H9 (cell line): ENCODE measurements around the gene CAMTA2. TPM values are rescaled to one million over a fixed set of nuclear protein-coding genes. Genes with fewer than 3 reads are reported as not detected.

Source experiments
- DNase-seq: peaks from one replicate; pipeline ENCODE4 v3.0.0-alpha.2; 2017
- H2AFZ ChIP-seq: one replicate; pipeline ENCODE4 v1.6.1; 2013; ENCODE audit warnings: mild to moderate bottlenecking, low read length, control low read depth, moderate library complexity
- H2AK5ac ChIP-seq: 2 replicates; pipeline ENCODE4 v1.6.1; 2013; ENCODE audit warnings: low read length, control low read depth, mixed read lengths; ENCODE audit not compliant: insufficient read length
- H2BK120ac ChIP-seq: one replicate; pipeline ENCODE4 v1.6.1; 2013; ENCODE audit warnings: low read depth, mild to moderate bottlenecking, low read length, control low read depth, inconsistent platforms; ENCODE audit not compliant: poor library complexity, severe bottlenecking
- H2BK12ac ChIP-seq: 2 replicates; pipeline ENCODE4 v1.6.1; 2013; ENCODE audit warnings: low read length, control low read depth, mixed read lengths, low read depth; ENCODE audit not compliant: insufficient read length
- H2BK15ac ChIP-seq: 2 replicates; pipeline ENCODE4 v1.6.1; 2013; ENCODE audit warnings: low read depth, low read length, control low read depth
- H2BK20ac ChIP-seq: one replicate; pipeline ENCODE4 v1.6.1; 2013; ENCODE audit warnings: low read depth, mild to moderate bottlenecking, low read length, control low read depth, inconsistent platforms; ENCODE audit not compliant: poor library complexity, severe bottlenecking
- H2BK5ac ChIP-seq: 2 replicates; pipeline ENCODE4 v1.6.1; 2013; ENCODE audit warnings: low read length, control low read depth, mixed read lengths; ENCODE audit not compliant: insufficient read length
- H3K14ac ChIP-seq: 2 replicates; pipeline ENCODE4 v1.6.1; 2013; ENCODE audit warnings: low read length, control low read depth; ENCODE audit not compliant: insufficient read depth
- H3K18ac ChIP-seq: 2 replicates; pipeline ENCODE4 v1.6.1; 2013; ENCODE audit warnings: low read depth, mild to moderate bottlenecking, mixed read lengths, low read length, control low read depth; ENCODE audit not compliant: insufficient read length
- H3K23ac ChIP-seq: 2 replicates; pipeline ENCODE4 v1.6.1; 2013; ENCODE audit warnings: low read length, control low read depth, mixed read lengths, low read depth; ENCODE audit not compliant: insufficient read length
- H3K23me2 ChIP-seq: 2 replicates; pipeline ENCODE4 v1.6.1; 2013; ENCODE audit warnings: low read depth, mild to moderate bottlenecking, mixed read lengths, low read length, control low read depth; ENCODE audit not compliant: insufficient read length, poor library complexity, severe bottlenecking
- H3K27ac ChIP-seq: 2 replicates; pipeline ENCODE4 v1.5.1; 2013; ENCODE audit warnings: low read length, control low read depth, mixed read lengths, low read depth; ENCODE audit not compliant: insufficient read length
- H3K27me3 ChIP-seq: 2 replicates; pipeline ENCODE4 v1.6.1; 2013; ENCODE audit warnings: low read length, control low read depth, inconsistent platforms; ENCODE audit not compliant: insufficient read depth
- H3K4ac ChIP-seq: 2 replicates; pipeline ENCODE4 v1.6.1; 2013; ENCODE audit warnings: low read depth, mild to moderate bottlenecking, control low read depth, inconsistent platforms, low read length, moderate library complexity
- H3K4me1 ChIP-seq: 2 replicates; pipeline ENCODE4 v1.6.1; 2013; ENCODE audit warnings: low read length, control low read depth, inconsistent platforms; ENCODE audit not compliant: insufficient read depth
- H3K4me2 ChIP-seq: 2 replicates; pipeline ENCODE4 v1.6.1; 2013; ENCODE audit warnings: low read length, control low read depth, mixed read lengths; ENCODE audit not compliant: insufficient read length, insufficient read depth
- H3K56ac ChIP-seq: 2 replicates; pipeline ENCODE4 v1.6.1; 2013; ENCODE audit warnings: low read depth, mild to moderate bottlenecking, mixed read lengths, low read length, control low read depth; ENCODE audit not compliant: insufficient read length
- H3K79me1 ChIP-seq: 2 replicates; pipeline ENCODE4 v1.6.1; 2013; ENCODE audit warnings: low read depth, mild to moderate bottlenecking, moderate library complexity, low read length, control low read depth, inconsistent platforms; ENCODE audit not compliant: insufficient read depth, poor library complexity, severe bottlenecking
- H3K79me2 ChIP-seq: 2 replicates; pipeline ENCODE4 v1.6.1; 2013; ENCODE audit warnings: low read length, control low read depth, inconsistent platforms; ENCODE audit not compliant: insufficient read depth
- H3K9ac ChIP-seq: 2 replicates; pipeline ENCODE4 v1.6.1; 2013; ENCODE audit warnings: low read length, control low read depth, mixed read lengths; ENCODE audit not compliant: insufficient read length; ENCODE audit errors: extremely low read depth
- H3K9me3 ChIP-seq: one replicate; pipeline ENCODE4 v1.6.1; 2013; ENCODE audit warnings: low read depth, low read length, inconsistent platforms; ENCODE audit not compliant: control insufficient read depth
- H3T11ph ChIP-seq: one replicate; pipeline ENCODE4 v1.6.1; 2013; ENCODE audit warnings: mild to moderate bottlenecking, low read length, control low read depth, inconsistent platforms
- H4K20me1 ChIP-seq: one replicate; pipeline ENCODE4 v1.6.1; 2013; ENCODE audit not compliant: control insufficient read depth, insufficient read length, insufficient read depth
- H4K5ac ChIP-seq: 2 replicates; pipeline ENCODE4 v1.6.1; 2013; ENCODE audit warnings: low read depth, mild to moderate bottlenecking, mixed read lengths, low read length, control low read depth; ENCODE audit not compliant: insufficient read length
- H4K8ac ChIP-seq: replicated peaks from 2 replicates; pipeline ENCODE4 v1.6.1; 2013; ENCODE audit warnings: low read length, control low read depth, mixed read lengths, low read depth; ENCODE audit not compliant: insufficient read length
- H4K91ac ChIP-seq: 2 replicates; pipeline ENCODE4 v1.6.1; 2013; ENCODE audit warnings: low read depth, mild to moderate bottlenecking, moderate library complexity, mixed read lengths, low read length, control low read depth; ENCODE audit not compliant: insufficient read length
- H3K27ac Mint-ChIP-seq, 3 experiments: 2 replicates in 2 of 3; 3 replicates in 1 of 3; pipeline ENCODE4 v1.8.0; 2020 to 2021; ENCODE audit warnings: mixed read lengths in 3 of 3, mild to moderate bottlenecking in 1 of 3, moderate library complexity in 1 of 3
- H3K27me3 Mint-ChIP-seq: 2 replicates; pipeline ENCODE4 v1.8.0; 2021; ENCODE audit warnings: low read depth, mild to moderate bottlenecking, moderate library complexity, mixed read lengths
- H3K36me3 Mint-ChIP-seq, 3 experiments: 2 replicates in 2 of 3; 3 replicates in 1 of 3; pipeline ENCODE4 v1.8.0; 2020 to 2021; ENCODE audit warnings: low read depth in 3 of 3, mixed read lengths in 3 of 3; ENCODE audit not compliant: insufficient read depth in 1 of 3
- H3K4me1 Mint-ChIP-seq, 2 experiments: 2 replicates each; pipeline ENCODE4 v1.8.0; 2020; ENCODE audit warnings: mixed read lengths in 2 of 2
- H3K4me3 Mint-ChIP-seq, 2 experiments: 2 replicates in 1 of 2; 3 replicates in 1 of 2; pipeline ENCODE4 v1.8.0; 2020 to 2021; ENCODE audit warnings: mild to moderate bottlenecking in 2 of 2, mixed read lengths in 2 of 2, moderate library complexity in 1 of 2
- H3K9me3 Mint-ChIP-seq, 2 experiments: 2 replicates in 1 of 2; 3 replicates in 1 of 2; pipeline ENCODE4 v1.8.0; 2020; ENCODE audit warnings: mild to moderate bottlenecking in 2 of 2, mixed read lengths in 2 of 2, moderate library complexity in 1 of 2
- CTCF ChIP-seq: fragments of 200-600 bp; sonication (generic); conservative IDR thresholded peaks from 3 replicates; pipeline ENCODE4 v1.8.0; 2021; ENCODE audit warnings: antibody characterized with exemption, mild to moderate bottlenecking
- WGBS: extraction: QIAGEN DNeasy Blood & Tissue Kit; methylation state at CpG from one replicate; pipeline ENCODE4 v1.1.7; 2013; ENCODE audit warnings: missing lambda C conversion rate, low lambda C conversion rate, mixed read lengths; ENCODE audit not compliant: insufficient read length; ENCODE audit errors: extremely low coverage; 5-methylcytosine and 5-hydroxymethylcytosine counted together
- total RNA-seq: library from RNA; stranded (reverse); gene quantifications from 2 replicates; pipeline ENCODE4 v1.2.1, GENCODE V29; 2021

The CAMTA2 gene
- total RNA-seq, 1 experiment from 2014 or later: 15.6 TPM

GRCh38 chr17:4956493-4957061 is 30.9 kb downstream of the CAMTA2 start:
- Histone ChIP-seq H3K14ac (no peak overlapping the region), H4K20me1 (no peaks in the 10 kb centered on the region), H2BK15ac (no peak overlapping the region), H3K23me2 (no peaks in the 10 kb centered on the region), H2AK5ac (no peak overlapping the region), H3K4ac (no peak overlapping the region), H3K79me1 (no peaks in the 10 kb centered on the region), H2BK12ac (no peak overlapping the region), H3T11ph (no peak overlapping the region), H4K5ac (no peak overlapping the region), H3K9ac (no peak overlapping the region), H3K9me3 (no peaks in the 10 kb centered on the region), H2AFZ (no peak overlapping the region), H3K27me3 (no peaks in the 10 kb centered on the region), H4K91ac (no peak overlapping the region), H2BK120ac (no peak overlapping the region), H2BK5ac (no peak overlapping the region), H3K4me2 (no peak overlapping the region), H4K8ac (no peak overlapping the region), H3K27ac (no peak overlapping the region), H3K23ac (no peak overlapping the region), H3K18ac (no peak overlapping the region), H3K56ac (no peak overlapping the region), H3K4me1 (peaks cover 3% of the 10 kb centered on the region; the same call in 1 of the 2 replicates), H3K79me2 (no peaks in the 10 kb centered on the region; the same call in 1 of the 2 replicates), H2BK20ac (no peak overlapping the region)
- WGBS: no CpG with 5 or more reads among the region's 10 CpGs
- no peak overlapping the region for H3K27ac Mint-ChIP-seq
- peak; percentile 86 for DNase-seq
- no peaks in the 10 kb centered on the region for H3K9me3 Mint-ChIP-seq
- H3K27me3 Mint-ChIP-seq: no peaks in the 10 kb centered on the region; the same call in 1 of the 2 replicates
- no peak overlapping the region for H3K4me3 Mint-ChIP-seq
- TF ChIP-seq CTCF: peak; percentile 71
- H3K4me1 Mint-ChIP-seq: peaks cover 28 to 29% of the 10 kb centered on the region in 2 experiments
- peaks cover 9 to 28% (median 22%) of the 10 kb centered on the region in 3 experiments; a peak in 6 of 7 replicates for H3K36me3 Mint-ChIP-seq
